HG03520 (cell line): ENCODE data around the gene RPL32.
"Not testable (repeated sequence)": the region's sequence is repeated elsewhere in the genome, so short reads cannot be mapped to it uniquely, and the experiment has no call there.

Source experiments
- ATAC-seq: cut with Tn5 transposase; IDR thresholded peaks from one replicate; pipeline ENCODE4 v1.9.1; 2021; ENCODE audit warnings: mild to moderate bottlenecking, moderate library complexity; ENCODE audit not compliant: unreplicated experiment

Gene RPL32

GRCh38 chr3:12810013-12810780 lies 31.2 kb downstream of the RPL32 start:
- ATAC-seq = peak; percentile 92

- no peak for ATAC-seq
Measured at GRCh38 chr3:12809435-12809834, 31.9 kb downstream of the RPL32 start.

GRCh38 chr3:12809001-12809400 lies 32.4 kb downstream of the RPL32 start:
- no peak for ATAC-seq

GRCh38 chr3:12808587-12808986 lies 32.8 kb downstream of the RPL32 start:
- ATAC-seq = no peak

- no peak for ATAC-seq
Measured at GRCh38 chr3:12807601-12808359, 33.6 kb downstream of the RPL32 start.

GRCh38 chr3:12807066-12807465 lies 34.3 kb downstream of the RPL32 start:
- ATAC-seq = no peak

- no peak for ATAC-seq
Measured at GRCh38 chr3:12803371-12803770, 38.0 kb downstream of the RPL32 start.

GRCh38 chr3:12799525-12800440 lies 41.6 kb downstream of the RPL32 start:
- ATAC-seq = no peak

GRCh38 chr3:12798559-12799179 lies 42.7 kb downstream of the RPL32 start:
- ATAC-seq = no peak

GRCh38 chr3:12797892-12798558 lies 43.3 kb downstream of the RPL32 start:
- no peak for ATAC-seq

GRCh38 chr3:12797124-12797891 lies 44.1 kb downstream of the RPL32 start:
- no peak for ATAC-seq

- ATAC-seq = no peak
Measured at GRCh38 chr3:12796171-12797123, 44.9 kb downstream of the RPL32 start, which contains the start of gene CAND2. CAND2 (plus strand) TSS chr3:12796680; CDS start chr3:12796721, 41 bp downstream.

GRCh38 chr3:12793701-12794100 lies 47.7 kb downstream of the RPL32 start:
- no peak for ATAC-seq

- ATAC-seq = no peak
Measured at GRCh38 chr3:12791430-12791829, 49.9 kb downstream of the RPL32 start.

GRCh38 chr3:12787967-12788690 lies 53.2 kb downstream of the RPL32 start:
- not testable (repeated sequence) for ATAC-seq

GRCh38 chr3:12787346-12787745 lies 54.0 kb downstream of the RPL32 start:
- not testable (repeated sequence) for ATAC-seq

GRCh38 chr3:12785096-12785495 lies 56.3 kb downstream of the RPL32 start:
- no peak for ATAC-seq
